CD14-positive monocyte (primary cell): Measurements from ENCODE around the gene PNLIP. TPM values are rescaled to one million over a fixed set of nuclear protein-coding genes. Genes with fewer than 3 reads are reported as not detected.

Experiments
- DNase-seq, 3 donors: peaks; one replicate each; pipeline ENCODE4 v3.0.0-alpha.2; 2011 to 2022
- H2AFZ ChIP-seq: 2 replicates; pipeline ENCODE4 v1.6.0; 2012; ENCODE audit warnings: mild to moderate bottlenecking, low read depth, low read length, inconsistent platforms; ENCODE audit not compliant: insufficient read depth, poor library complexity, severe bottlenecking
- H3K27ac ChIP-seq, 2 donors: 1 replicate in 1 of 2; 2 replicates in 1 of 2; pipeline ENCODE4 v1.5.1; 2012 to 2013; ENCODE audit warnings: low read length in 2 of 2, control low read depth in 1 of 2, inconsistent platforms in 1 of 2, low read depth in 1 of 2, mild to moderate bottlenecking in 1 of 2
- H3K27me3 ChIP-seq, 2 donors: one replicate each; pipeline versions ENCODE4 v1.6.0 to v1.6.1; 2011 to 2013; ENCODE audit warnings: low read length in 2 of 2; ENCODE audit not compliant: control insufficient read depth in 2 of 2, insufficient read depth in 2 of 2
- H3K36me3 ChIP-seq, 2 donors: replicated peaks in 1 of 2; 1 replicate in 1 of 2; 2 replicates in 1 of 2; pipeline versions ENCODE4 v1.5.1 to v1.6.1; 2012 to 2013; ENCODE audit warnings: low read length in 2 of 2, control low read depth in 1 of 2, inconsistent platforms in 1 of 2, mild to moderate bottlenecking in 1 of 2; ENCODE audit not compliant: insufficient read depth in 2 of 2, control insufficient read depth in 1 of 2
- H3K4me1 ChIP-seq, 2 donors: 1 replicate in 1 of 2; 2 replicates in 1 of 2; pipeline versions ENCODE4 v1.5.1 to v1.6.1; 2012 to 2013; ENCODE audit warnings: low read length in 2 of 2, control low read depth in 1 of 2, inconsistent platforms in 1 of 2, mild to moderate bottlenecking in 1 of 2, moderate library complexity in 1 of 2; ENCODE audit not compliant: insufficient read depth in 2 of 2, control insufficient read depth in 1 of 2
- H3K4me2 ChIP-seq: replicated peaks from 2 replicates; pipeline ENCODE3; 2012; ENCODE audit warnings: low read length, moderate library complexity, mild to moderate bottlenecking; ENCODE audit not compliant: poor library complexity, severe bottlenecking; ENCODE audit errors: extremely low read depth
- H3K4me3 ChIP-seq, 3 experiments: fragments of 200-600 bp in 1 of 3; sonication (generic) in 1 of 3; replicated peaks in 1 of 3; 1 replicate in 2 of 3; 2 replicates in 1 of 3; pipeline ENCODE4 v1.5.1; 2011 to 2013; ENCODE audit warnings: low read length in 3 of 3, mild to moderate bottlenecking in 3 of 3, control low read depth in 2 of 3, low read depth in 2 of 3, inconsistent platforms in 1 of 3, moderate library complexity in 1 of 3
- H3K79me2 ChIP-seq: 2 replicates; pipeline ENCODE4 v1.6.0; 2012; ENCODE audit warnings: mild to moderate bottlenecking, control low read depth, inconsistent platforms, low read length, moderate library complexity; ENCODE audit not compliant: insufficient read depth
- H3K9ac ChIP-seq: 2 replicates; pipeline ENCODE4 v1.6.0; 2017; ENCODE audit warnings: low read length, mild to moderate bottlenecking; ENCODE audit not compliant: insufficient read depth, poor library complexity, severe bottlenecking
- H3K9me3 ChIP-seq, 2 donors: replicated peaks in 1 of 2; 1 replicate in 1 of 2; 2 replicates in 1 of 2; pipeline versions ENCODE4 v1.5.1 to v1.6.1; 2012 to 2013; ENCODE audit warnings: low read length in 2 of 2, control low read depth in 1 of 2; ENCODE audit not compliant: control insufficient read depth in 1 of 2, insufficient read depth in 1 of 2
- H4K20me1 ChIP-seq: 2 replicates; pipeline ENCODE4 v1.6.0; 2012; ENCODE audit warnings: mild to moderate bottlenecking, low read length, control low read depth, moderate library complexity; ENCODE audit not compliant: insufficient read depth
- H3K27ac Mint-ChIP-seq, 7 donors: one replicate each; pipeline ENCODE4 v1.8.0; 2020; ENCODE audit warnings: mild to moderate bottlenecking in 7 of 7, mixed read lengths in 7 of 7, moderate library complexity in 6 of 7, inconsistent platforms in 2 of 7
- H3K27me3 Mint-ChIP-seq, 3 donors: one replicate each; pipeline ENCODE4 v1.8.0; 2021 to 2022; ENCODE audit warnings: low read depth in 3 of 3, mild to moderate bottlenecking in 3 of 3, mixed read lengths in 3 of 3, moderate library complexity in 3 of 3, inconsistent platforms in 1 of 3
- H3K36me3 Mint-ChIP-seq, 2 donors: one replicate each; pipeline ENCODE4 v1.8.0; 2020; ENCODE audit warnings: mixed read lengths in 2 of 2, inconsistent platforms in 1 of 2, mild to moderate bottlenecking in 1 of 2
- H3K4me1 Mint-ChIP-seq: one replicate; pipeline ENCODE4 v1.8.0; 2020; ENCODE audit warnings: mild to moderate bottlenecking, mixed read lengths
- H3K4me3 Mint-ChIP-seq, 2 donors: one replicate each; pipeline ENCODE4 v1.8.0; 2020; ENCODE audit warnings: mild to moderate bottlenecking in 2 of 2, mixed read lengths in 2 of 2, moderate library complexity in 1 of 2
- H3K9me3 Mint-ChIP-seq, 7 donors: one replicate each; pipeline ENCODE4 v1.8.0; 2020 to 2022; ENCODE audit warnings: mixed read lengths in 7 of 7, mild to moderate bottlenecking in 6 of 7, moderate library complexity in 6 of 7, inconsistent platforms in 2 of 7
- CTCF ChIP-seq: fragments of 200-600 bp; IDR thresholded peaks from one replicate; pipeline ENCODE4 v1.8.0; 2022; ENCODE audit warnings: antibody characterized with exemption, mild to moderate bottlenecking
- WGBS: methylation state at CpG from one replicate; pipeline ENCODE4 v1.1.5; 2013; ENCODE audit warnings: missing lambda C conversion rate; ENCODE audit not compliant: insufficient coverage; 5-methylcytosine and 5-hydroxymethylcytosine counted together
- intact Hi-C, 2 donors: fragments of 100-400 bp; cut with micrococcal nuclease; formaldehyde crosslinking; loops; one replicate each; pipeline versions ENCODE4 v1.15.0 to v1.15.1; 2023
- polyA plus RNA-seq, 3 donors: library from polyadenylated mRNA; depleted of rRNA in 1 of 3; unstranded in 2 of 3; stranded (reverse) in 1 of 3; fragments of 300-500 nt in 2 of 3; fragments of >200 nt in 1 of 3; fragmentation: Illumina TruSeq in 2 of 3; gene quantifications; 1 replicate in 2 of 3; 2 replicates in 1 of 3; pipeline ENCODE4 v1.2.3, GENCODE V29; 2012 to 2021

PNLIP gene
- polyA plus RNA-seq, 3 donors, result not detected

- intact Hi-C loops, result no loop called here
These were observed 11.7 kb downstream of the PNLIP start for GRCh38 chr10:116557305-116557880.

GRCh38 chr10:116565534-116565933 lies 19.8 kb downstream of the PNLIP start:
- Histone ChIP-seq H4K20me1 (no peaks in the 10 kb centered on the region), H3K79me2 (no peaks in the 10 kb centered on the region), H3K9me3 (no peaks in the 10 kb centered on the region), H3K4me2 (no peak overlapping the region), H2AFZ (no peak overlapping the region), H3K36me3 (no peaks in the 10 kb centered on the region), H3K27me3 (no peaks in the 10 kb centered on the region), H3K4me3 (no peak overlapping the region), H3K27ac (no peak overlapping the region), H3K9ac (no peak overlapping the region), H3K4me1 (no peaks in the 10 kb centered on the region)
- Mint-ChIP-seq H3K27ac (no peak overlapping the region), H3K4me1 (no peaks in the 10 kb centered on the region), H3K4me3 (no peak overlapping the region), H3K27me3 (peaks cover 0 to 1% (median 0%) of the 10 kb centered on the region in 3 donors), H3K9me3 (peaks cover 0 to 4% (median 0%) of the 10 kb centered on the region in 7 donors), H3K36me3 (no peaks in the 10 kb centered on the region)
- TF ChIP-seq CTCF, result no peak
- intact Hi-C loops, result no loop called here
- DNase-seq, result no peak
- WGBS, result 93% methylated on average over 2 of the region's 8 CpGs

More at GRCh38 chr10:116557305-116557880, 11.7 kb downstream of the PNLIP start:
- H3K4me1 ChIP-seq, result no peaks in the 10 kb centered on the region
- Mint-ChIP-seq H3K27ac (no peak overlapping the region), H3K9me3 (no peaks in the 10 kb centered on the region), H3K4me1 (no peaks in the 10 kb centered on the region), H3K27me3 (no peaks in the 10 kb centered on the region), H3K36me3 (no peaks in the 10 kb centered on the region), H3K4me3 (no peak overlapping the region)
- no peak for TF ChIP-seq CTCF
- H3K4me3 ChIP-seq, result no peak overlapping the region
- no peaks in the 10 kb centered on the region for H3K36me3 ChIP-seq
- no peak overlapping the region for H3K27ac ChIP-seq
- DNase-seq, result no peak
- no peak overlapping the region for H2AFZ ChIP-seq
- H3K79me2 ChIP-seq, result no peaks in the 10 kb centered on the region
- H3K4me2 ChIP-seq, result no peak overlapping the region
- H3K27me3 ChIP-seq, result no peaks in the 10 kb centered on the region
- 93% methylated on average over 4 of the region's 5 CpGs for WGBS
- no peaks in the 10 kb centered on the region for H3K9me3 ChIP-seq
- H4K20me1 ChIP-seq, result no peaks in the 10 kb centered on the region
- H3K9ac ChIP-seq, result no peak overlapping the region
